GM23338 (cell line): ENCODE measurements around the gene GDPD5. TPM values are rescaled to one million over a fixed set of nuclear protein-coding genes. Genes with fewer than 3 reads are reported as not detected.

Source experiments
- ATAC-seq: fragments of 200-7000 bp; cut with Tn5 transposase; 3 replicates; pipeline ENCODE4 v1.9.1; 2020
- DNase-seq: peaks from one replicate; pipeline ENCODE4 v3.0.0-alpha.2; 2015; ENCODE audit warnings: low spot score
- H2AFZ ChIP-seq: fragments of 200-600 bp; sonication (generic); 2 replicates; pipeline ENCODE4 v1.8.0; 2016; ENCODE audit warnings: antibody characterized with exemption, mild to moderate bottlenecking, moderate library complexity
- H3F3A ChIP-seq: fragments of 200-600 bp; sonication (generic); replicated peaks from 2 replicates; pipeline ENCODE4 v1.8.0; 2017; ENCODE audit warnings: antibody characterized with exemption, mixed run types, low read depth
- H3K27ac ChIP-seq: fragments of 200-600 bp; sonication (generic); 2 replicates; pipeline ENCODE4 v1.6.1; 2016; ENCODE audit warnings: low read depth
- H3K27me3 ChIP-seq: fragments of 200-600 bp; sonication (generic); 2 replicates; pipeline ENCODE4 v1.8.0; 2016; ENCODE audit warnings: mild to moderate bottlenecking, mixed run types, moderate library complexity; ENCODE audit not compliant: insufficient read depth
- H3K36me3 ChIP-seq: fragments of 200-600 bp; sonication (generic); 2 replicates; pipeline ENCODE4 v1.8.0; 2016; ENCODE audit warnings: mild to moderate bottlenecking; ENCODE audit not compliant: insufficient read depth
- H3K4me1 ChIP-seq: fragments of 200-600 bp; sonication (generic); 2 replicates; pipeline ENCODE4 v1.8.0; 2016; ENCODE audit warnings: mild to moderate bottlenecking, moderate library complexity; ENCODE audit not compliant: insufficient read depth
- H3K4me2 ChIP-seq: fragments of 200-600 bp; sonication (generic); 2 replicates; pipeline ENCODE4 v1.7.1; 2017; ENCODE audit warnings: mixed run types
- H3K4me3 ChIP-seq: fragments of 200-600 bp; sonication (generic); 2 replicates; pipeline ENCODE4 v1.6.1; 2016; ENCODE audit warnings: mixed run types
- H3K79me2 ChIP-seq: fragments of 200-600 bp; sonication (generic); replicated peaks from 2 replicates; pipeline ENCODE4 v1.8.0; 2017; ENCODE audit warnings: mild to moderate bottlenecking; ENCODE audit not compliant: insufficient read depth
- H3K9me2 ChIP-seq: fragments of 200-600 bp; sonication (generic); 2 replicates; pipeline ENCODE4 v1.8.0; 2017; ENCODE audit not compliant: insufficient read depth
- H4K20me1 ChIP-seq: fragments of 200-600 bp; sonication (generic); replicated peaks from 2 replicates; pipeline ENCODE4 v1.8.0; 2017; ENCODE audit warnings: mild to moderate bottlenecking; ENCODE audit not compliant: insufficient read depth
- H3K27ac Mint-ChIP-seq: 2 replicates; pipeline ENCODE4 v1.8.0; 2020; ENCODE audit warnings: inconsistent platforms, mild to moderate bottlenecking, moderate library complexity, mixed read lengths
- H3K27me3 Mint-ChIP-seq: 3 replicates; pipeline ENCODE4 v1.8.0; 2022; ENCODE audit warnings: low read depth, mild to moderate bottlenecking, moderate library complexity, mixed read lengths, inconsistent platforms; ENCODE audit not compliant: insufficient read depth, poor library complexity
- H3K36me3 Mint-ChIP-seq: 3 replicates; pipeline ENCODE4 v1.8.0; 2021; ENCODE audit warnings: low read depth, mild to moderate bottlenecking, inconsistent platforms, moderate library complexity, mixed read lengths
- H3K4me1 Mint-ChIP-seq: 3 replicates; pipeline ENCODE4 v1.8.0; 2020; ENCODE audit warnings: mild to moderate bottlenecking, inconsistent platforms, mixed read lengths
- H3K4me3 Mint-ChIP-seq: 3 replicates; pipeline ENCODE4 v1.8.0; 2021; ENCODE audit warnings: moderate library complexity, mild to moderate bottlenecking, inconsistent platforms, mixed read lengths
- H3K9me3 Mint-ChIP-seq: 3 replicates; pipeline ENCODE4 v1.8.0; 2020; ENCODE audit warnings: moderate library complexity, mild to moderate bottlenecking, inconsistent platforms, mixed read lengths
- EZH2 ChIP-seq: fragments of 200-600 bp; sonication (generic); IDR thresholded peaks from one replicate; pipeline ENCODE4 v1.8.0; 2017; ENCODE audit warnings: antibody characterized with exemption, mild to moderate bottlenecking, low read depth; ENCODE audit not compliant: unreplicated experiment
- EZH2phosphoT487 ChIP-seq: fragments of 200-600 bp; sonication (generic); IDR thresholded peaks from one replicate; pipeline ENCODE4 v1.8.1; 2018; ENCODE audit warnings: antibody characterized with exemption; ENCODE audit not compliant: unreplicated experiment
- JUNB ChIP-seq: IDR thresholded peaks from one replicate; pipeline ENCODE4 v1.6.1; 2016; ENCODE audit warnings: antibody characterized with exemption; ENCODE audit not compliant: unreplicated experiment
- POLR2AphosphoS5 ChIP-seq: IDR thresholded peaks from 2 replicates; pipeline ENCODE4 v1.6.1; 2016; ENCODE audit warnings: antibody characterized with exemption, low read depth
- ZNF331 ChIP-seq: fragments of 250-450 bp; sonication (Bioruptor Pico); IDR thresholded peaks from 2 replicates; pipeline ENCODE4 v1.5.0; 2020; ENCODE audit warnings: low read depth, mild to moderate bottlenecking, moderate library complexity
- polyA plus RNA-seq: library from polyadenylated mRNA; unstranded; fragments of >200 nt; fragmentation: Nextera tagmentation; extraction: Ambion mirVana; gene quantifications from 2 replicates; pipeline ENCODE4 v1.2.1, GENCODE V29; 2016
- total RNA-seq: library from RNA; depleted of rRNA; stranded (reverse); fragments of >200 nt; shearing (Covaris generic); gene quantifications from 2 replicates; pipeline ENCODE4 v1.2.3, GENCODE V29; 2014
- TF ChIP-seq, protein P1 (sequence below): fragments of 250-450 bp; sonication (Bioruptor Pico); IDR thresholded peaks from 2 replicates; pipeline ENCODE4 v1.5.0; 2020; ENCODE audit warnings: mild to moderate bottlenecking, moderate library complexity
- TF ChIP-seq, protein P2 (sequence below), 2 experiments: fragments of 200-600 bp in 1 of 2; sonication (generic) in 1 of 2; conservative IDR thresholded peaks; 2 replicates each; pipeline versions ENCODE4 v1.5.1 to v1.6.1; 2016 to 2017; ENCODE audit warnings: antibody characterized with exemption in 2 of 2, low read depth in 2 of 2, mild to moderate bottlenecking in 2 of 2, moderate library complexity in 1 of 2

Gene GDPD5
- total and polyA plus RNA-seq, 2 experiments from 2014 or later: 1.6 to 4.9 TPM

DNA sequence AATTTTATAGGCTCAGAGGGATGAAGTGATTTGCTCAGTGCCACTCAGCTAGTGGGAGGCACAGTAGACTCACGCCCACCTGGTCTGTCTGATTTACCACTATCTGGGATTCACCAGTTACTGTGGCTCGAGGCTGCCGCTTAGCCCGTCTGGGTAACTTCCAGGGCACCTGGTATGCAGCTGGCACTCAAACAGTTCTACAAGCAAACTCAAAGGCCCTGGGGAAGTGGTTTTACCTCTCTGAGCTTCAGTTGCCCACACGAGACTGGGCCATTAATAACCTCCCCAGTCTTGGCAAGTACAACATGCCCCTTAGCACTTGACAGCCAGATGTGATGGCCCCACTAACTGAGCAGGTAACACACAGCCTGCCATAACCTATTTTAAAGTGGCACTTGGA, 2.6 kb downstream of the GDPD5 start:
- no peak overlapping the region for H3K27ac Mint-ChIP-seq
- Histone ChIP-seq H3F3A (peaks cover 6% of the 10 kb centered on the region; the same call in 1 of the 2 replicates), H3K4me1 (0 out of 2 replicates have a peak, but pooled peaks cover 5% of the 10 kb centered on the region), H3K36me3 (no peaks in the 10 kb centered on the region), H3K79me2 (no peaks in the 10 kb centered on the region; the same call in 1 of the 2 replicates), H3K4me3 (no peak overlapping the region), H3K9me2 (no peaks in the 10 kb centered on the region), H2AFZ (no peak overlapping the region), H3K27me3 (peaks cover 41% of the 10 kb centered on the region), H3K27ac (no peak overlapping the region), H3K4me2 (no peak overlapping the region), H4K20me1 (no peaks in the 10 kb centered on the region)
- no peak overlapping the region for H3K4me3 Mint-ChIP-seq
- DNase-seq (no peak), ATAC-seq (no peak)
- H3K27me3 Mint-ChIP-seq: peaks cover 32% of the 10 kb centered on the region
- TF ChIP-seq ZNF331 (CRISPR knock-in tag) (no peak), POLR2AphosphoS5 (no peak), EZH2 (no peak), EZH2phosphoT487 (no peak), JUNB (no peak)
- TF ChIP-seq, protein P1, sequence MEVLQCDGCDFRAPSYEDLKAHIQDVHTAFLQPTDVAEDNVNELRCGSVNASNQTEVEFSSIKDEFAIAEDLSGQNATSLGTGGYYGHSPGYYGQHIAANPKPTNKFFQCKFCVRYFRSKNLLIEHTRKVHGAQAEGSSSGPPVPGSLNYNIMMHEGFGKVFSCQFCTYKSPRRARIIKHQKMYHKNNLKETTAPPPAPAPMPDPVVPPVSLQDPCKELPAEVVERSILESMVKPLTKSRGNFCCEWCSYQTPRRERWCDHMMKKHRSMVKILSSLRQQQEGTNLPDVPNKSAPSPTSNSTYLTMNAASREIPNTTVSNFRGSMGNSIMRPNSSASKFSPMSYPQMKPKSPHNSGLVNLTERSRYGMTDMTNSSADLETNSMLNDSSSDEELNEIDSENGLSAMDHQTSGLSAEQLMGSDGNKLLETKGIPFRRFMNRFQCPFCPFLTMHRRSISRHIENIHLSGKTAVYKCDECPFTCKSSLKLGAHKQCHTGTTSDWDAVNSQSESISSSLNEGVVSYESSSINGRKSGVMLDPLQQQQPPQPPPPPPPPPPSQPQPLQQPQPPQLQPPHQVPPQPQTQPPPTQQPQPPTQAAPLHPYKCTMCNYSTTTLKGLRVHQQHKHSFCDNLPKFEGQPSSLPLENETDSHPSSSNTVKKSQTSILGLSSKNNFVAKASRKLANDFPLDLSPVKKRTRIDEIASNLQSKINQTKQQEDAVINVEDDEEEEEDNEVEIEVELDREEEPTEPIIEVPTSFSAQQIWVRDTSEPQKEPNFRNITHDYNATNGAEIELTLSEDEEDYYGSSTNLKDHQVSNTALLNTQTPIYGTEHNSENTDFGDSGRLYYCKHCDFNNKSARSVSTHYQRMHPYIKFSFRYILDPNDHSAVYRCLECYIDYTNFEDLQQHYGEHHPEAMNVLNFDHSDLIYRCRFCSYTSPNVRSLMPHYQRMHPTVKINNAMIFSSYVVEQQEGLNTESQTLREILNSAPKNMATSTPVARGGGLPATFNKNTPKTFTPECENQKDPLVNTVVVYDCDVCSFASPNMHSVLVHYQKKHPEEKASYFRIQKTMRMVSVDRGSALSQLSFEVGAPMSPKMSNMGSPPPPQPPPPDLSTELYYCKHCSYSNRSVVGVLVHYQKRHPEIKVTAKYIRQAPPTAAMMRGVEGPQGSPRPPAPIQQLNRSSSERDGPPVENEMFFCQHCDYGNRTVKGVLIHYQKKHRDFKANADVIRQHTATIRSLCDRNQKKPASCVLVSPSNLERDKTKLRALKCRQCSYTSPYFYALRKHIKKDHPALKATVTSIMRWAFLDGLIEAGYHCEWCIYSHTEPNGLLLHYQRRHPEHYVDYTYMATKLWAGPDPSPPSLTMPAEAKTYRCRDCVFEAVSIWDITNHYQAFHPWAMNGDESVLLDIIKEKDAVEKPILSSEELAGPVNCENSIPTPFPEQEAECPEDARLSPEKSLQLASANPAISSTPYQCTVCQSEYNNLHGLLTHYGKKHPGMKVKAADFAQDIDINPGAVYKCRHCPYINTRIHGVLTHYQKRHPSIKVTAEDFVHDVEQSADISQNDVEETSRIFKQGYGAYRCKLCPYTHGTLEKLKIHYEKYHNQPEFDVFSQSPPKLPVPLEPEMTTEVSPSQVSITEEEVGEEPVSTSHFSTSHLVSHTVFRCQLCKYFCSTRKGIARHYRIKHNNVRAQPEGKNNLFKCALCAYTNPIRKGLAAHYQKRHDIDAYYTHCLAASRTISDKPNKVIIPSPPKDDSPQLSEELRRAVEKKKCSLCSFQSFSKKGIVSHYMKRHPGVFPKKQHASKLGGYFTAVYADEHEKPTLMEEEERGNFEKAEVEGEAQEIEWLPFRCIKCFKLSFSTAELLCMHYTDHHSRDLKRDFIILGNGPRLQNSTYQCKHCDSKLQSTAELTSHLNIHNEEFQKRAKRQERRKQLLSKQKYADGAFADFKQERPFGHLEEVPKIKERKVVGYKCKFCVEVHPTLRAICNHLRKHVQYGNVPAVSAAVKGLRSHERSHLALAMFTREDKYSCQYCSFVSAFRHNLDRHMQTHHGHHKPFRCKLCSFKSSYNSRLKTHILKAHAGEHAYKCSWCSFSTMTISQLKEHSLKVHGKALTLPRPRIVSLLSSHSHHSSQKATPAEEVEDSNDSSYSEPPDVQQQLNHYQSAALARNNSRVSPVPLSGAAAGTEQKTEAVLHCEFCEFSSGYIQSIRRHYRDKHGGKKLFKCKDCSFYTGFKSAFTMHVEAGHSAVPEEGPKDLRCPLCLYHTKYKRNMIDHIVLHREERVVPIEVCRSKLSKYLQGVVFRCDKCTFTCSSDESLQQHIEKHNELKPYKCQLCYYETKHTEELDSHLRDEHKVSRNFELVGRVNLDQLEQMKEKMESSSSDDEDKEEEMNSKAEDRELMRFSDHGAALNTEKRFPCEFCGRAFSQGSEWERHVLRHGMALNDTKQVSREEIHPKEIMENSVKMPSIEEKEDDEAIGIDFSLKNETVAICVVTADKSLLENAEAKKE (CRISPR knock-in tag): no peak
- TF ChIP-seq, protein P2, sequence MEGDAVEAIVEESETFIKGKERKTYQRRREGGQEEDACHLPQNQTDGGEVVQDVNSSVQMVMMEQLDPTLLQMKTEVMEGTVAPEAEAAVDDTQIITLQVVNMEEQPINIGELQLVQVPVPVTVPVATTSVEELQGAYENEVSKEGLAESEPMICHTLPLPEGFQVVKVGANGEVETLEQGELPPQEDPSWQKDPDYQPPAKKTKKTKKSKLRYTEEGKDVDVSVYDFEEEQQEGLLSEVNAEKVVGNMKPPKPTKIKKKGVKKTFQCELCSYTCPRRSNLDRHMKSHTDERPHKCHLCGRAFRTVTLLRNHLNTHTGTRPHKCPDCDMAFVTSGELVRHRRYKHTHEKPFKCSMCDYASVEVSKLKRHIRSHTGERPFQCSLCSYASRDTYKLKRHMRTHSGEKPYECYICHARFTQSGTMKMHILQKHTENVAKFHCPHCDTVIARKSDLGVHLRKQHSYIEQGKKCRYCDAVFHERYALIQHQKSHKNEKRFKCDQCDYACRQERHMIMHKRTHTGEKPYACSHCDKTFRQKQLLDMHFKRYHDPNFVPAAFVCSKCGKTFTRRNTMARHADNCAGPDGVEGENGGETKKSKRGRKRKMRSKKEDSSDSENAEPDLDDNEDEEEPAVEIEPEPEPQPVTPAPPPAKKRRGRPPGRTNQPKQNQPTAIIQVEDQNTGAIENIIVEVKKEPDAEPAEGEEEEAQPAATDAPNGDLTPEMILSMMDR (conservative IDR thresholded peaks at IDR 0.05; ENCODE audit: low read depth in 2 of 2): no peak
- no peaks in the 10 kb centered on the region for H3K9me3 Mint-ChIP-seq
- no peaks in the 10 kb centered on the region for H3K36me3 Mint-ChIP-seq
- peaks cover 20% of the 10 kb centered on the region for H3K4me1 Mint-ChIP-seq
